Right ventricle myocardium superior (tissue), 1 donor: ENCODE data around the gene UBTD2. TPM values are rescaled to one million over a fixed set of nuclear protein-coding genes. Genes with fewer than 3 reads are reported as not detected.

Experiments used
- ATAC-seq: fragments of 200-7000 bp; cut with Tn5 transposase; one replicate; pipeline ENCODE4 v1.9.1; 2020; ENCODE audit warnings: mild to moderate bottlenecking; ENCODE audit not compliant: poor library complexity
- DNase-seq: peaks from one replicate; pipeline ENCODE4 v3.0.0-alpha.2; 2020
- intact Hi-C: fragments of 100-400 bp; cut with DNase I; formaldehyde crosslinking; loops from one replicate; pipeline ENCODE4 v1.11.2; 2022
- total RNA-seq: library from RNA; stranded (reverse); fragmentation: NEBNext Ultra II Directional; extraction: Animal tissue kit (Norgen Biotek cat#: 25700); gene quantifications from one replicate; pipeline ENCODE4 v1.2.1, GENCODE V29; 2021
- donor health status: DM: no; HTN: yes; CAD: no; lungs with severe emphysema.

UBTD2 gene
- total RNA-seq, 1 donor from 2014 or later, result 8.6 TPM

DNA sequence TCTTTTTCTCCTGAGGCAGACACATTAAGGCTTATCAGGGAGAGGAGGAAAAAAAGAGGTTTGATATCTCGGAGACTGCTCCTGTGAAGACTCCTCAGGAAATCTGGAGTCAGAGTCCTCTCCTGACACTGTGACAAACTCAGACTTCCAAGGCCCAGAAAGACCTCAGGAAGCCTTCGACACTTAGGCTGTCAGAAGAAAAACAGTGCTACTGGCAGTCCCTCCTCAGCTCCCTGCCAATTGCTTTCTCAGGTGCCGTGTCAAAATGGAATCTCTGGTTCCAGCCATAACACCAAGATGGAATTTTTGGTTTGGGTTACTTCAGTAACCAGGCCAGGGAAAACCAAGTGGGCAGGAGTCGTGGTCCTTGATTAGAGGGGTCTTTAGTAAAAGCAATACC, 99.7 kb downstream of the UBTD2 start:
- intact Hi-C loops, result loop anchor here (10.0 kb wide), 1 partner anchor 269 kb away; no protein-coding TSS in a partner anchor
- ATAC-seq, result no peak
- DNase-seq, result no peak

DNA sequence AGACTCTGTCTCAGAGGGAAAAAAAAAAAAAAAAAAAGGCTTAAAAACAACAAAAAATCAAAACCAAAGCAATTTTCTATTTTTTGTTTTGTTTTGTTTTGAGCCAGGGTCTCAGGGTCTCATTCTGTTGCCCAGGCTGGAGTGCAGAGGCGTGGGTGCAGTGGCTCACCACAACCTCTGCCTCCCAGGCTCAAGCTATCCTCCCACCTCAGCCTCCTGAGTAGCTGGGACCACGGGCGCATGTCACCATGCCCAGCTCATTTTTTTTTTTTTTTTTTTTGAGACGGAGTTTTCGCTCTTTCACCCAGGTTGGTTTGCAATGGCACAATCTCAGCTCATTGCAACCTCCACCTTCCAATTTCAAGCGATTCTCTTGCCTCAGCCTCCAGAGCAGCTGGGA, 101.3 kb downstream of the UBTD2 start:
- ATAC-seq (no peak), DNase-seq (no peak)
- intact Hi-C loops, result loop anchor here (10.0 kb wide), 1 partner anchor 267 kb away; no protein-coding TSS in a partner anchor

DNA sequence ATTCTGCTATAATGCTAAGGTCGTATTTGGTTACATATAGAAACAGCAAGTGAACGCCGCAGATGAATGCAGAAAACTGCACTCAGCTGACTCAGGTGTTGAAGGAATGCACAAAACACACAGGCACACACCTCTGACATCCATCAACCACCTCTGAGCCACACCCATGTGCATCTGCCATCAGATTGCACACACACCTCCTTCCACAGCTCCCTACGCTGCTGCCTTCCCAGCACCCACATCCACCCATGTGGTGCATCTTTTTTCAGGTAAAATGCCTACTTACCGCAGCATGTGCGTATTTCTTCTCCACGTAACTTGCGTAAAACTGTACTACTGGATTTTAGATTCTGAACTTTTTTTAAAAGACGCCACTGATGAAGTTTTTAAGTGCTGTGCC, 102.6 kb downstream of the UBTD2 start:
- no peak for ATAC-seq
- no peak for DNase-seq
- intact Hi-C loops, result loop anchor here (10.0 kb wide), 1 partner anchor 266 kb away; no protein-coding TSS in a partner anchor

DNA sequence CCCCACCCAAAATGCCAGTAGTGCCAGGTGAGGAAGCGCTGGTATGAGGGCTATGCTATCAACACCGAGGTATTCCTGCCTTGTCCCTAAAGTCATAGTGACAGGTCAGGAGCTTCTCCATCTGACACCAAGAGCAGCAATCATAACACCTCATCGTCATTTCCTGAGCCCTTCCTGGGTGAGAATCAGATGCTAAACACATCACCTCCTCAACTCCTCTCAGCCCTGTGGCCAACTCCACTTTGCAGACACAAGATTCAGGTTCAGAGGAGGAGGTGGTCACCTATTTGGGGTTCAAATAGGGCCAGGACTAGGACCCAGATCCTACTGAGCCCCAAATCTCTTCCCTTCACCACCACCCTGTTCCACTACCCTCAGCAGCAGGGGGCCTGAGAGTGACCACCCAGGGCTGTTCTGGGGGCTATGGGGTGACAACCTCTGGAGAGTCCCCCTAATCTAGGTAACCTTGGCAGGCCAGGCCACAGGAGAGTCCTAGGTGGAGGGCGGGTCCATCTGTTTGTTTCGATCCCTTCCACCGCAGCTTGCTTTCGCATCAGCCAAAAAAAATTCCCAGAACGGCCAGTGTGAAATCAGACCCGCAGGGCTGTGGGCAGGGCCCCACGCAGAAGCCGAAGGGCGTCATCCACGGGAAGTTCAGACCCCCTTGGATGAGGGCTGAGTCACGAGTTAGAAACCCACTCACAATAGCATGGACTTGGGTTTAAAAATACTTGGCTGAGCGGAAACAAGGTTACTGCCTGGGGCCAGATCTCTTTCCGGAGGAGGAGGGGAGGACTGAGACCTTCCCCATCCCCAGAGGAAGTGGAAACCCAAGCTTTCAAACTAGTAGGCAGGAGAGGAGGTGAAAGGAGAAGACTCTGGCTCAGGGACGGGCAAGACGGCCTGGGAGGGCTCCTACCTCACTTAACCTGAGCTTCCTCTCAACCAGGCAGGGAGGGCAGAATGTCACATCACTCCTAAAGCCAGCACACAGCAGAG, 104.3 kb downstream of the UBTD2 start:
- no peak for DNase-seq
- intact Hi-C loops, result no loop called here
- peak; percentile 35 for ATAC-seq

DNA sequence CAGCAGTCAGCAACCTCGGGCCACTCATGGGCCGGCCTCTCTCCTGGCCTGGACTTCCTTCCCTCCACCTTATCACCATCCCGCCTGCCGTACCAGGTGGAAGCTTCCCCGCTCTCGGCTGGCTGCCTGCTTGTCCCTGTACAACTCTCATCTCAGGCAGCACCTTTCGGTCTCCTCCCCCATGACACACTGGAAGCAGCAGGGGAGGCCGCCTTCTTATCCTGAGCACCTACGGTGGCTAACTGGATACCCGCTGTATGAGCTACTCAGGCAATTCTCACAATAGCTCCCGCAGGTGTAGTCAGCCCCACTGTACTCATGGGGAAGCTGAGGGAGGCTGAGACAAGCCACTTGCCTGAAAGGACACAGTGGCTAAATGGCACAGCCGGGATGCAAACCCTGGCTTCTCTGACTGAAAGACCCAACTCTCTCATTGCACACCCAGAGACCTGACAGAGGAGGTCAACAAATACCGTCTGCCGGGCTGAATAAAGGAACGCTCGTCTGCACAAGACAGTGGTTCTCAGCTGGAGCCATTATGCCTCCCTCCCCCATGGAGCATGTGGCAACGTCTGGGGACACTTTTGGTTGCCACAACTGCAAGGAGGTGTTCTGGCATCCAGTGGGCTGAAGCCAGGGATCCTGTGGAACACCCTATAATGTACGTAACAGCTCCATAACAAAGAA, 105.1 kb downstream of the UBTD2 start:
- no peak for ATAC-seq
- intact Hi-C loops, result no loop called here
- no peak for DNase-seq

DNA sequence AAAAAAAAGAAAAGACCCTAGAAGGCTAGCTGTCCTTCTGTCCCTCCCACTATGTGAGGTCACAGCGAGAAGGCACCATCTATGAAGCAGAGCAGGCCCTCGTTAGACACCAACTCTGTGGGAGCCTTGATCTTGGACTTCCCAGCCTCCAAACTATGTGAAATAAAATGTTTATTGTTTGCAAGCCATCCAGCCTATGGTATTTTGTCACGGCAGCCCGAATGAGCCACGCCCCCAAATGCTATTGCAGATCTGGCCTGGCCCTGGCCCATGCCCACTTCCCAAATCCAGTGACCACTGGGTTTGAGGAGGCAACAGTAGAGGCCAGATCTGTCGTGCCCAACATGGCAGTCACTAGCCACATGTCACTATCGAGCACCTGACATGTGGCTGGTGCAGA, 106.4 kb downstream of the UBTD2 start:
- intact Hi-C loops, result no loop called here
- ATAC-seq, result no peak

DNA sequence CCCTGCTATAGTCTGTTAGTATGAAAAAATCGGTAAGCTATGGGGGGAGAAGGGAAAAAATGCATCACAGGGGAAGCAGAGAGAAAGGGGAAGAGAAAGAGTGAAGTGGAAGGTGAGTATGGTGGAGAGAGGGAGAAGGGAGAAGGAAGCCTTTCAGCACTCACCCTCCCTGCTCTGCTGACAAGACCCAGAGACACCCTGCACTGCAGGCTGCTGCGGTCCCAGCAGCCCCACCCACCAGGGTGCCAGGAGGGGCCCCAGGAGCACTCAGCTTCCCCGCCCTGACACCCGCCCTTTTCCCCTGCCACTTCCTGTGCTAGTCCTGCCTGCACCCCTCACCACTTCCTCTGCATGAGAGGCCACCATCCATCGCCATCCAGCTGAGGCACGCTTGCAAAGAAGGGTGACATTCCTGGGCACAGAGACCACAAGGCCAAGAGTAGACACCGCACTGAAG, 108.3 kb downstream of the UBTD2 start:
- intact Hi-C loops, result no loop called here
- ATAC-seq (peak; percentile 40), DNase-seq (peak; percentile 83)

More for the DNA sequence above, 106.4 kb downstream of the UBTD2 start:
- DNase-seq, result peak; percentile 52

DNA sequence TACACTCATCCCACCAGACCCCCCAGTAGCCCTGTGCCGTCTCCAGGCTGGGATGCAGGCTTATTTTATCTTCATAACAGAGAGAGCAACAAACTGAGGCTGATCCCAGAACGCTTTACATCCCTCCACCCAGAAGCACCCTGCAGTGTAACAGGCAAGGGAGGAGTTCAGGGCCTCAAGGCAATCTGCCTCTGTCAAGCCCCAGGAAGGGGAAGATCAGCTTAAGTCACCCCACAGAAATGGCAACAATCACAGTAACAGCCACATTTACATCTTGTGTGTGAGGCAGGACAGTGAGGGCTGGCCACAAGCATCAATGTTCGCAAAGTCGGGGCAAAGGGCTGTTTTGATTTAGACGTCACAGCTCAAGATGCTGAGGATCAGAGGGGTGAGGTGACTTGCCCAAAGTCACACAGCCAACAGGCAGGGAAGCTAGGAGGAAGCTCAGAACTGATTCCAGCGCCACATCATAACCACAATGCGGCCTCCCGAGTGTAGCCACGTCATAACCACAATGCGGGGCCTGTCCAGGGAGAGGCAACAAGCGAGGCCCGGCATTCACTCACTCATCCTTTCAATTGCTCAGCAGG, 109.9 kb downstream of the UBTD2 start:
- DNase-seq (peak; percentile 51), ATAC-seq (no peak)
- intact Hi-C loops, result no loop called here

DNA sequence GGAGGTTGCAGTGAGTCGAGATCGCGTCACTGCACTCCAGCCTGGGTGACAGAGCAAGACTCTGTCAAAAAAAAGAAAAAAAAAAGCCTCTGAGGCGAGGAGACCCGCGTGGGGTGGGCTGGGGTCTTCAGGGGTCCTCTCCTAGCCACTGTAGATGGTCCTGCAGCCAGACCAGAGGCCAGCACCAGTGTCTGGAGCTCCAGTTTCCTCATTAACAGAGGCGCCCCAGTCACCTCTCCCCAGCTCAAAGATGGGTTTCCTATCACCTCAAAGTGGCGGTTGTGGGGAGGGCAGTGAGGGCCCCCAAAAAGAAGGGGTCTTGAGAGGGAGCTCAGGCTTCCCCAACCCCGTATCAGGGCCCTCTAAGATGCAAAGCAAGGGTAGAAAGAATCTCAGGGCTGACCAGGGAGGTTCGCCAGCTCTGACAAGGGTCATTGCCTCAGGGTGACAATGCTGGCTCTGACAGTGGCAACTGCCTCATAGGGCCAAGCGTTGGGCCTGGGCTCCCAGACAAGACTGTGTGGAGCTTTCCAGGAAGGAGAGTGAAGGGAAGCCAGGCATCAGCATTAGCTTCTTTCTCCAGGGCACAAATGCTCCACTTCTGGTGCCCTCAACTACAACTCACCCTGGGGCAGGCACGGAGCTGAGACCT, 110.5 kb downstream of the UBTD2 start:
- DNase-seq (peak; percentile 79), ATAC-seq (peak; percentile 70)
- intact Hi-C loops, result no loop called here

DNA sequence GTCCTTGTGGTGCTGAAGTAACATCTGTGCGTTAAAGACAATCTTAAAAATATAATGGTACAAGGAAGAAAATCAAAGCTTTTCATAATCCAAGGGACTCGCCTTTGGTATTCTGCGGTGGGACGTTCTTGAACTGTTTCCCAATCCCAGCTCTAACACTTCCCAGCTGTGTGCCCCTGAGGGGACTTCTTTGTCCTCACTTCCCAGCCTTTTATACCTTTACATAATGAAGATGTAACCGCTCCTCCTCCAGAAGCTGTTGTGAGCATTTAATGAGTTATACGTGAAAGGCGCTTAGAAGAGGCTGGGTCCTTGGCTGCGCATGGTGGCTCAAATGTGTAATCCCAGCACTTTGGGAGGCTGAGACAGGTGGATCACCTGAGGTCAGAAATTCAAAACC, 112.4 kb downstream of the UBTD2 start:
- no peak for DNase-seq
- intact Hi-C loops, result no loop called here
- ATAC-seq, result no peak

DNA sequence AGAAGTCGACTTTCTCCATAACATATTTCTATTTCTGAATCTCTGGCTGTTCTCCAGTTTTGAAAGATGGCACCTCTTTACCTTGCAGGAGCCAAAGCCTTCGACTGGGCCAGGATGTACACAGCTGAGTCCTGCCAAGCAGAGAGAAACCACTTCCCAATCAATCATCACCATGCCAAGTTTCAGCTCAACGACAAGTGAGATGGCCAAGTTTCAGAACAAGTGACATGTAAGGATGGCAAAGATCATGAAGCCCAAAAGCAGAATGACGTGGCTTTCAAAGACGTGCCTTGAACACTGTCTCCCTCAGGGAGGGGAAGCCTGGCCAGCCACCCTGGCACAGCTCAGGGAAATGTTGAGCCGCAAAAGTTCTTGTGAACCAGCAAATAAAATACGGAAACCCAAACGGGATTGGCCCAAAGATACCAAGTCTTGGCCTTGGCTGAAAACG, 113.3 kb downstream of the UBTD2 start:
- intact Hi-C loops, result no loop called here
- peak; percentile 52 for DNase-seq
- peak; percentile 70 for ATAC-seq

DNA sequence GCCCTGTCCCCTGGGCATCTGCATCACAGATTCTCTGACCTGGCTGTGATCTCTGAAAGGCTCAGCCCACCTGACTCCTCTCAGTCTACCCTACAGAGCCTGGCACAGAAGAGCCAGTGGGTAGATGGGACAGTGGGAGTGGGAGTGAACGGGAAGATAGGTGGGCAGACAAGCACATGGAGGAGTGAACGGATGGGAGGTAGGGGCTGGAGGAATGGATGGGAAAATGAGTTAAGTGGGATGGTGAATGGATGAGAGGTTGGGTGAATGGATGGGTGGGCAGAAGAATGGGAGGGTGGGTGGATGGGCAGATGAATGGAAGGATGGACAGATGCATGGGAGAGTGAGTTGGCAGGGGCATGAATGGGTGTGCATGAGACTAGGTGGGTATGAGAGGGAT, 114.3 kb downstream of the UBTD2 start:
- intact Hi-C loops, result no loop called here
- ATAC-seq (no peak), DNase-seq (no peak)

DNA sequence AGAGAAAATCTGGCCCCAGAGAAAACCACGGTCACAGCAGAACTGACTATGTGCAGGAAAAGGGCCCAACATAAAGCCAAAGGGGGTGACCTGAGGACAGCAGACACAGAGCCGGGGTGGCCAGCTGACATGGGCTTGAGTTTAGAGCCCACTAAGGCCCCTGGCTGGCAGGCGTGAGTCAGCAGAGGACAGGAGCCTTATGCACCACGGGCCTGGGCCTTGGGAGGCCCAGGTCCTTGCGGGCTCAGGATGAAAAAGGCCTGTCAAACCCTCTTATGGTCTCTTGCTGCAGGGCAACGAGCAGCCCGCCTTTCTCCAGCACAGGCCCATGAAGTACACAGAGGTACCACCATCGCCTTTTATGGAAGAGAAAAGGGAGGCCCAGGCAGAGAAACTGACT, 115.3 kb downstream of the UBTD2 start:
- intact Hi-C loops, result no loop called here
- DNase-seq, result no peak
- ATAC-seq, result peak; percentile 1

DNA sequence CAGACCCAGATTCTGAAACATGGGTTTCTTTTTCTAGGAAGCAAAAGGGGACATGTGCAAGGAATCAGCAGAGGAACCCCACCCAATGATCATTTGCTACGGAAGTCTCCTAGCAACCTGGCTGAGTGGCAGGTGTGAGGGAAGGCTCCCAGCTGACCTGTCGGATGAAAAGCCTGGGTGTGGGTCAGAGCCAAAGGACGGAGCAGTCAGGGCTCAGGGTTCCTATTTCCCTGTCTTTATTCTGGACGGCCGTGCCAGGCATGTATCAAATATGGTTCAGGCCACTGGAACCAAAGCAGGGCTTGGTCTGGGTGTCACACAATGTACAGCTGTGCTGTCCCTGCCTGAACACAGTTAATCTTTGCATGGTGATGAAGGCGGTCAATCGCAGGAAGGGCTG, 115.7 kb downstream of the UBTD2 start:
- peak; percentile 75 for DNase-seq
- intact Hi-C loops, result no loop called here
- ATAC-seq, result peak; percentile 67

DNA sequence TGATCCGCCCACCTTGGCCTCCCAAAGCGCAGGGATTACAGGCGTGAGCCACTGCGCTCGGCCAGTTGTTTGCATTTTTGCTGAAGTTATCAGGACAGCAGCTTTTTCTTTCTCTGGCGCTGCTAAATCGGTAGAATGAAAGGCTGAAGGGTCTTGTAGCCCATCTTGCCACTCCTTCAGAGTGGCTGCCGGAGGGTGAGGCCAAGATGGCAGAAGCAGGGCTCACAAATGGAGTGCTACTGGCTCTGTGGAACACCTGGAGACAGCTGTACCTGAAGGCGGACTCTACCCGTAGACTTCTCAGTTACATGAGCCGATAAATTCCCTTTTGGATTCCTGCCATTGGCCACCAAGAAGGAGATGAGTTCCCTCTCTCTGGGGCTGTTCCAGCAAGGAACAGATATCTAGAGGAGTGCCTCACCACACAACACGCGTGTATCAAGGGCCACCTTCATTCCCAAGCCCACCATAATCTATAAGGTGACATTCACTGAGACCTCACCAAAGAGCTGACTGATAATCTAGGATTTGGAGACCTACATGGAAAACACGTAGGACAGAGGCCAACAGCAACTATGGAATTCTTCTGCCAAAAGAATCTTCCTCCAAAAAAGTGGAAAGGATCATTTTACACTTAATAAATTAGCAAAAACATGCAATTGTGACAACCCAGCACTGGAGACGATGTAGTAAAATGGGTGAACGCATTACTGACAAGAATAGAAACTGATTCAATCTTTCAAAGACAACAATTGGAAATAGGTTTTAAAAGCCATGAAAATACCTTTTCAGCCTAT, 117.3 kb downstream of the UBTD2 start:
- DNase-seq (no peak), ATAC-seq (no peak)
- intact Hi-C loops, result no loop called here

DNA sequence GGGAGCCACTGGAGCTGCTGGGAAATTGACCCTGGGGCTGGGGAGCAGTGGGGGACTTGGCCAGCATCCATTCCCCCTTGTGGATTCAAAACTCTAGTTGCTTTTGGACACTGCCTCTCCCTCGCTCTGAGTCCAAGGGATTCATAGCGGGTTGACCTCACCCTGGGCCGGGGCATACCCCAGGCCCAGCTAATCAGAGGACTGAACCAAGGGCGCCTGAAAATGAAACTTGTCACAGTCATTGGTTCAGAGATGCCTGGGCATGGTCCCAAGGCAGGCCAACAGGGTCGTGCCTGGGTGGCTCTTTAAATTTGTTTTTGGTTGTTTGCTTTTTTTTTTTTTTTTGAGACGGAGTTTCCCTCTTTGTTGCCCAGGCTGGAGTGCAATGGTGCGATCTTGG, 118.1 kb downstream of the UBTD2 start:
- intact Hi-C loops, result no loop called here
- no peak for ATAC-seq
- no peak for DNase-seq

DNA sequence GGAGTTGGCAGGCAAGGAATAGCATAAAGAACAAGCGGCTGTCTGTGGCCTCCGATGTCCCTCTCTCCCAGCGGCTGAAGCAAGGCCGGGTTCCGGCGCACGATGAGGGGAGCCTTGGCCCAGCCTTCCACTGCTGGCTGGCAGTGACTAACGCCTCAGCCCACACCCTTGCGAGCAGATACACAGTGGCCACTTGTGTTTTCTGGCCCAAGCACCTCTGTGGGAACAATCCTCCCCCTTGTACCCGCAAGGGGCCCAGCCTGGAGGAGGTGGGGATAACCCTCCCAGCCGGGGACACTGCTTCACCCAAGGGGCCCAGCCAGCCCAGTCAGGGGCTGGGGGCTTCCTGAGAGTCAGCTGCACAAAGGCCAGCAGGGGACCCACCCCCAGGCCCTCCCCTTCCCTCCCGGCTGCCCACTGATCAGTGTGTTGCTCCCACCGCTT, 118.8 kb downstream of the UBTD2 start:
- DNase-seq (peak; percentile 62), ATAC-seq (peak; percentile 58)
- intact Hi-C loops, result no loop called here

DNA sequence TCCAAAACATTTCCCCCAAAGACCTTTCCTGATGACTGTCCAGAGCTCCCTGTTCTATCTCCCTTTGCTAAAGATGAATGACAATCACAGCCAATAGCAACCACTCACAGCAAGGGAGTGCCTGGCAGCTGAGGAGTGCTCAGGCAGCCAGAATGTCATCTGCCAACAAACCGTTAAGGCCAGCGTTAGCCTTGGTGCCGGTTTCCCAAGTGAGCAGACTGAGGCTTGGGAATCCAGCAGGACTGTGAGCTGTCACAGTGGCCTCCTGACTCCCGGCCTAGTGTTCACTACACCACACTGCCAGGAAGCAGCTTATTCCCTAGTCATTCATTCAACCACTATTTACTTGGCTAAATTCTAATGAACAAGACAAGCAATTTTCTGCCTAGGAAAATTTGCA, 120.2 kb downstream of the UBTD2 start:
- DNase-seq (peak; percentile 63), ATAC-seq (peak; percentile 73)
- intact Hi-C loops, result no loop called here
